HepG2 (cell line): ENCODE measurements around the gene NFIC. TPM values are rescaled to one million over a fixed set of nuclear protein-coding genes. Genes with fewer than 3 reads are reported as not detected.
"Not testable (repeated sequence)": the region's sequence is repeated elsewhere in the genome, so short reads cannot be mapped to it uniquely, and the experiment has no call there.

ENCODE experiments used
- ATAC-seq: fragments of 200-7000 bp; cut with Tn5 transposase; 3 replicates; pipeline ENCODE4 v1.9.1; 2020; ENCODE audit warnings: mild to moderate bottlenecking, moderate library complexity
- BruUV-seq: library from RNA; stranded (reverse); fragments of 400-500 nt; replicated peaks from 2 replicates; lab custom pipeline; 2021; lab: Mats Ljungman, UMichigan
- CTCF ChIA-PET: fragments of 300-600 bp; formaldehyde crosslinking; extraction: SDS; loops from one replicate; lab custom pipeline; 2021; ENCODE audit warnings: low total read pairs, inconsistent platforms, low intra/inter-chr PET ratio; lab: Yijun Ruan, JAX
- POLR2A ChIA-PET: fragments of 350-600 bp; sonication (Branson Sonifier 250); formaldehyde crosslinking; loops from one replicate; lab custom pipeline; 2020; ENCODE audit warnings: antibody characterized with exemption, inconsistent platforms; lab: Yijun Ruan, JAX
- DNase-seq: peaks from one replicate; pipeline ENCODE4 v3.0.0-alpha.2; 2015; ENCODE audit warnings: low spot score
- FAIRE-seq: peaks from 3 replicates; lab custom pipeline; 2011; peaks lifted over from hg19 to GRCh38; lab: Jason Lieb, UNC
- H2AFZ ChIP-seq: one replicate; pipeline ENCODE4 v1.6.1; 2011; ENCODE audit warnings: low read length, inconsistent platforms
- H3K27ac ChIP-seq: fragments of 300-600 bp; 3 replicates; pipeline ENCODE4 v1.8.0; 2011; ENCODE audit warnings: mixed run types, mild to moderate bottlenecking, mixed read lengths, low read length, inconsistent platforms; ENCODE audit not compliant: insufficient read depth; ENCODE audit errors: extremely low read length
- H3K27me3 ChIP-seq, 2 experiments: fragments of 200-600 bp in 1 of 2; 2 replicates in 1 of 2; 3 replicates in 1 of 2; pipeline versions ENCODE4 v1.6.0 to v1.8.0; 2011; ENCODE audit warnings: low read length in 2 of 2, mild to moderate bottlenecking in 2 of 2, moderate library complexity in 2 of 2, inconsistent platforms in 1 of 2; ENCODE audit not compliant: insufficient read depth in 2 of 2, control insufficient read depth in 1 of 2
- H3K36me3 ChIP-seq, 2 experiments: fragments of 200-600 bp in 1 of 2; replicated peaks in 1 of 2; 2 replicates in 1 of 2; 3 replicates in 1 of 2; pipeline versions ENCODE4 v1.5.1 to v1.8.0; 2011; ENCODE audit warnings: low read length in 2 of 2, inconsistent platforms in 1 of 2; ENCODE audit not compliant: insufficient read depth in 2 of 2, control insufficient read depth in 1 of 2
- H3K4me1 ChIP-seq: 2 replicates; pipeline ENCODE4 v1.5.1; 2012; ENCODE audit warnings: low read length, inconsistent platforms; ENCODE audit not compliant: insufficient read depth
- H3K4me2 ChIP-seq: 2 replicates; pipeline ENCODE4 v1.6.0; 2011; ENCODE audit warnings: low read depth, low read length, inconsistent platforms
- H3K4me3 ChIP-seq, 3 experiments: fragments of 200-600 bp in 1 of 3; sonication (generic), shearing (Covaris generic) in 1 of 3; replicated peaks in 1 of 3; 2 replicates each; pipeline ENCODE4 v1.5.1; 2011 to 2016; ENCODE audit warnings: low read length in 3 of 3, inconsistent platforms in 2 of 3, low read depth in 2 of 3, mild to moderate bottlenecking in 2 of 3, control low read depth in 1 of 3, mixed read lengths in 1 of 3; ENCODE audit not compliant: insufficient read depth in 1 of 3
- H3K79me2 ChIP-seq: one replicate; pipeline ENCODE4 v1.6.1; 2011; ENCODE audit warnings: low read length, inconsistent platforms; ENCODE audit not compliant: insufficient read depth
- H3K9ac ChIP-seq: 2 replicates; pipeline ENCODE4 v1.6.0; 2011; ENCODE audit warnings: mild to moderate bottlenecking, low read depth, low read length, inconsistent platforms; ENCODE audit not compliant: insufficient read depth
- H3K9me3 ChIP-seq: 2 replicates; pipeline ENCODE4 v1.5.1; 2012; ENCODE audit warnings: mild to moderate bottlenecking, low read length
- H4K20me1 ChIP-seq: 2 replicates; pipeline ENCODE4 v1.6.0; 2011; ENCODE audit warnings: inconsistent platforms, mild to moderate bottlenecking, low read length, moderate library complexity; ENCODE audit not compliant: insufficient read depth
- ARNT2 ChIP-seq: sonication (generic); formaldehyde crosslinking; IDR thresholded peaks from 2 replicates; pipeline ENCODE4 v1.8.0; 2022; ENCODE audit warnings: mild to moderate bottlenecking, low read depth, missing genetic modification reagents, moderate library complexity
- BHLHE40 ChIP-seq: IDR thresholded peaks from 2 replicates; pipeline ENCODE4 v1.6.1; 2011; ENCODE audit warnings: low read length, improper control_type of control experiment
- E2F5 ChIP-seq: sonication (generic); formaldehyde crosslinking; conservative IDR thresholded peaks from 2 replicates; pipeline ENCODE4 v1.4.0; 2020; ENCODE audit warnings: missing genetic modification reagents
- HOMEZ ChIP-seq: IDR thresholded peaks from 2 replicates; pipeline ENCODE4 v1.6.1; 2016; ENCODE audit warnings: low read depth
- SKIL ChIP-seq: sonication (generic); formaldehyde crosslinking; IDR thresholded peaks from 2 replicates; pipeline ENCODE4 v1.8.0; 2022; ENCODE audit warnings: missing genetic modification reagents, mild to moderate bottlenecking, moderate library complexity, borderline replicate concordance
- ZNF12 ChIP-seq: sonication (generic); formaldehyde crosslinking; IDR thresholded peaks from 2 replicates; pipeline ENCODE4 v1.5.0; 2020; ENCODE audit warnings: missing genetic modification reagents
- WGBS: methylation state at CpG from one replicate; pipeline ENCODE4 v1.1.6; 2017; ENCODE audit warnings: low lambda C conversion rate; 5-methylcytosine and 5-hydroxymethylcytosine counted together
- in situ Hi-C: cut with HindIII; loops from 2 replicates; pipeline ENCODE4 v1.10.0; 2017; ENCODE audit warnings: low pct_unique_long_range_greater_than_20kb; ENCODE audit not compliant: extremely low pct_ligation_motif_present
- intact Hi-C: fragments of 100-400 bp; cut with micrococcal nuclease; formaldehyde crosslinking; loops from one replicate; pipeline ENCODE4 v1.10.0; 2022; ENCODE audit not compliant: unreplicated experiment
- polyA plus RNA-seq, 8 experiments: library from polyadenylated mRNA; depleted of rRNA in 3 of 8; stranded (reverse) in 7 of 8; unstranded in 1 of 8; fragments of >200 nt; fragmentation: Illumina TruSeq in 4 of 8; extraction: Trizol in 4 of 8; gene quantifications; 2 replicates each; pipeline versions ENCODE4 v1.2.1 to v1.2.3, GENCODE V29; 2011 to 2016; ENCODE audit warnings: low read depth in 4 of 8, missing spikeins in 1 of 8, mixed read lengths in 1 of 8; ENCODE audit not compliant: insufficient read depth in 1 of 8
- total RNA-seq, 5 experiments: library from RNA; depleted of rRNA; stranded (reverse); fragments of >200 nt; fragmentation: Illumina TruSeq; extraction: Trizol; gene quantifications; 2 replicates each; pipeline ENCODE4 v1.2.3, GENCODE V29; 2016; ENCODE audit warnings: low read depth in 1 of 5

Gene NFIC
- total and polyA plus RNA-seq, 2 of the 13 experiments (the other 11 are each of a cell fraction or from before 2014, with no cell fraction given), result 1.3 to 2.5 TPM

GRCh38 chr19:3426433-3426832 is 60.0 kb downstream of the NFIC start (continued):
- TF ChIP-seq E2F5 (CRISPR knock-in tag) (no peak), ZNF12 (CRISPR knock-in tag) (no peak), BHLHE40 (no peak), SKIL (no peak), HOMEZ (no peak), ARNT2 (no peak)

- BruUV-seq, H3K27me3 ChIP-seq, H3K9ac ChIP-seq, H3K9me3 ChIP-seq, H3K4me3 ChIP-seq, ATAC-seq, H4K20me1 ChIP-seq, H3K4me2 ChIP-seq, DNase-seq, FAIRE-seq, intact Hi-C loops, H2AFZ ChIP-seq, H3K27ac ChIP-seq, H3K79me2 ChIP-seq: not testable (repeated sequence)
- WGBS, result 97% methylated on average over 5 of the region's 5 CpGs
- ChIA-PET POLR2A (interaction anchor here (1.3 kb wide), 1 partner anchor 103 kb away, joined by 4 read pairs; no protein-coding TSS in a partner anchor), CTCF (interaction anchor here (0.9 to 2.5 kb wide), 3 partner anchors 86 to 104 kb away, joined by 4 to 42 read pairs (median 4); no protein-coding TSS in a partner anchor)
- in situ Hi-C loops, result loop anchor here (5.0 kb wide), 1 partner anchor 93 kb away; no protein-coding TSS in a partner anchor
- H3K4me1 ChIP-seq, result peaks cover 15% of the 10 kb centered on the region
- H3K36me3 ChIP-seq, result peaks cover 1 to 22% of the 10 kb centered on the region in 2 experiments; a peak in 1 of 5 replicates
These were observed 63.9 kb downstream of the NFIC start for GRCh38 chr19:3430366-3430680.
